ENCODE measurements around the gene GOT2. TPM values are rescaled to one million over a fixed set of nuclear protein-coding genes. Genes with fewer than 3 reads are reported as not detected.

Gene GOT2
- total and polyA plus RNA-seq, 2 donors (not counting 3 experiments of a cell fraction or from before 2014, with no cell fraction given), result 53.4 to 127 TPM

GRCh38 chr16:58717994-58718393, 16.1 kb downstream of the GOT2 start:
- no TSS peak for BruUV-seq (replicated peaks)
- H3K27ac ChIP-seq (ENCODE audit: insufficient read depth, low read depth, low read length), result no peak overlapping the region
- no peaks in the 10 kb centered on the region for H3K4me1 ChIP-seq (ENCODE audit: control insufficient read depth, extremely low read depth, insufficient read depth, low read length)
- H3K79me2 ChIP-seq (ENCODE audit: control insufficient read depth, insufficient read depth, low read length), result peaks cover 2% of the 10 kb centered on the region
- DNase-seq (ENCODE audit: low read depth, low spot score) (no peak), FAIRE-seq (no peak)
- H4K20me1 ChIP-seq (replicated peaks; ENCODE audit: control insufficient read depth, extremely low read depth, insufficient read depth, low read length), result no peaks in the 10 kb centered on the region
- H3K9me3 ChIP-seq (replicated peaks; ENCODE audit: control insufficient read depth, insufficient read depth, low read length), result no peaks in the 10 kb centered on the region
- POLR2A ChIA-PET, result no interaction called here
- H3K27me3 ChIP-seq (ENCODE audit: control insufficient read depth in 2 of 2, insufficient read depth in 2 of 2, low read length in 2 of 2), result no peaks in the 10 kb centered on the region
- H3K4me2 ChIP-seq (ENCODE audit: insufficient read depth, low read length), result no peak overlapping the region
- H3K9ac ChIP-seq (replicated peaks; ENCODE audit: extremely low read depth, insufficient read depth, low read length), result no peak overlapping the region
- CTCF ChIA-PET, result interaction anchor here (1.3 kb wide), 1 partner anchor 38 kb away, joined by 3 read pairs; no protein-coding TSS in a partner anchor
- H3K4me3 ChIP-seq (replicated peaks in 1 of 3; ENCODE audit: insufficient read depth in 1 of 3, low read depth in 1 of 3, low read length in 3 of 3), result no peak overlapping the region
- H3K9me1 ChIP-seq (replicated peaks; ENCODE audit: control insufficient read depth, extremely low read depth, insufficient read depth, low read length), result no peaks in the 10 kb centered on the region
- TF ChIP-seq MAX (IDR thresholded peaks at IDR 0.05; ENCODE audit: insufficient read depth, insufficient read length), result no peak
- TF ChIP-seq POLR2A (IDR thresholded peaks at IDR 0.05; ENCODE audit: low read depth, low read length), result no peak
- TF ChIP-seq EZH2 (IDR thresholded peaks at IDR 0.05; ENCODE audit: borderline replicate concordance, low read depth, low read length, severe bottlenecking), result no peak
- no peak for TF ChIP-seq FOS (IDR thresholded peaks at IDR 0.05; ENCODE audit: borderline replicate concordance, insufficient read depth, low read length)
- TF ChIP-seq MYC (IDR thresholded peaks at IDR 0.05; ENCODE audit: low read depth, low read length), result no peak
- no peak for TF ChIP-seq JUN (IDR thresholded peaks at IDR 0.05; ENCODE audit: borderline replicate concordance, insufficient read depth, insufficient read length, low read depth)
- TF ChIP-seq CTCF (IDR thresholded peaks at IDR 0.05; ENCODE audit: extremely low read depth in 1 of 2, insufficient read depth in 1 of 2, low read depth in 1 of 2, low read length in 2 of 2), result no peak
- no peak for TF ChIP-seq GATA2 (IDR thresholded peaks at IDR 0.05; ENCODE audit: insufficient read depth, insufficient read length, low read depth, low read length)
- H3K36me3 ChIP-seq (ENCODE audit: control insufficient read depth in 2 of 2, extremely low read depth in 1 of 2, insufficient read depth in 2 of 2, low read length in 2 of 2), result peaks cover 26 to 28% of the 10 kb centered on the region in 2 experiments
- H2AFZ ChIP-seq (ENCODE audit: low read depth, low read length), result no peak overlapping the region
- dilution Hi-C loops (cut with MboI; ENCODE audit: extremely low pct_ligation_motif_present, low sequenced_read_pairs), result no loop called here
- intact Hi-C loops (cut with micrococcal nuclease), result no loop called here

All from endothelial cell of umbilical vein (primary cell).